22Rv1 (cell line): ENCODE results near the gene IL1RAPL2.

Source experiments
- H3K27ac ChIP-seq: fragments of 450-650 bp; 2 replicates; pipeline ENCODE4 v1.5.1; 2017
- CTCF ChIP-seq: fragments of 450-650 bp; IDR thresholded peaks from 2 replicates; pipeline ENCODE4 v1.5.1; 2017; ENCODE audit warnings: mild to moderate bottlenecking
- ZFX ChIP-seq: fragments of 450-650 bp; IDR thresholded peaks from 2 replicates; pipeline ENCODE4 v1.6.1; 2017; ENCODE audit warnings: antibody characterized with exemption, borderline replicate concordance

The IL1RAPL2 gene

DNA sequence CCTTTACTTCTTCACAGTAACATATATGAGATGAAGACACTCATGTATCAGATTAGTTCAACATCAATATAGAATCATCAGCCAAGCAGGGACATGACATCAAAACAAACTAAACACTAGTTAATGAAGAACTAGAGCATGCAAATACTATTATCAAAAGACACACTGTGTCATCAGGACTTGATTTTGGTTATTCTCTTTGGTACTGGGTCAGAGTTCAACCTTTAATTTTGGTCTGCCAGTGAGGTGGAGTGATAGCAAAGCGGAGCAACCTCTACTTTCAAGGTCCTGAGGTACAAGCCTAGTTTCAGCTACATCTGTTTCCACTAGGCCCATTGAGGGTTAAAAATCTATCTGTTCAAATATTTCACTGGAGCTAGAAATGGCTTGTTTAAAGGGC lies 584.0 kb downstream of the IL1RAPL2 start:
- TF ChIP-seq ZFX (no peak), CTCF (no peak)
- H3K27ac ChIP-seq: no peak overlapping the region

DNA sequence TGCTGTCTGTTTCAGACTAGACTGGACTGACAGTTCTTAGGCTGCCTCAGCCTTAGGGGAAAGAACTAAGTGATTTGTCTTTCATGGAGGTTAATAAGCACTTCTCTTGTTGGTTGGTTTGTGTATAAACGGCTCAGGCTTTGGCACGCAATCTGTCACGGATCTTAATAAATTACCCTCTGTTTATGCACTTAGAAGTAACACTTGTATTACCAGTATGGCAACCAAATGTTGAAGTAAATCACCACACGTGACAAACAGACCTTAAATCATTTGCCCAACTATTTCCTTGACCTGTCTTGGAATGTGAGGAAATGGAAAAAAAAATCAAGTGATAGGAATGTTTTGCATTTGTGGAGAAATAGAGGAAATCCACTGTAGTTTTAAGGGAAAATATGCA lies 584.6 kb downstream of the IL1RAPL2 start:
- TF ChIP-seq CTCF (no peak), ZFX (no peak)
- H3K27ac ChIP-seq: no peak overlapping the region

DNA sequence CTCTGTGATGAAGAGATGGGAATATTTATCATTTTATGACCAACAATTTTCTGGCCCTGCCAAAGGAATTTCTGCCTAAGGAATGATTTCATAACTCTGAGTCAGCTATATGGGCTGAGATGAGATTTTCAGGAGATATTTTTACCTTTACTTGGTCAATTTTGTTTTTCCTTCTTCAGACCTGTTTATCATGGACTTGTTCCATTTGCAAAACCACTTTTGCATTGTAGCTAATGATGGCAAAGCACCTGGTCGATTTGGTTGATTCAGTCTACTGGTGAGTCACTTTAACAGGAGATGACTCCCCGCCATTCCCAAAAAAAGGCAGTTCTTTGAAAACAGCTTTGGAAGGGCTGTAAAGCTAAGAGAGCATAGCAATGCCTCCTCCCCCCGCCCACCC lies 601.2 kb downstream of the IL1RAPL2 start:
- no peak overlapping the region for H3K27ac ChIP-seq
- TF ChIP-seq CTCF: no peak
- no peak for TF ChIP-seq ZFX

DNA sequence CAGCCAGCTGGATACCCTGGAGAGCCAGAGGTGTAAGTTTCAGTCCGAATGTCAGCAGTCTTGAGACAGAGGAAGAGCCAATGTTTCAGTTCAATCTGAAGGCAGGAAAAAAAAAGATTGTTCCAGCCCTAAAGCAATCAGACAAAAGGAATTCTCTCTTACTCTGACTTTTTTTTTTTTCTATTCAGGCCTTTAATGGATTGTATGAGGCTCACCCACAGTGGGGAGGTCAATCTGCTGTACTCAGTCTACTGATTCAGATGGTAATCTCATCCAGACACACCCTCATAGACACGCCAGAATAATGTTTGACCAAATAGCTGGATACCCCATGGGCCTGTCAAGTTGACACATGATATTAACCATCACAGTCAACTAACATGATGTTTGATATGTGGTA lies 602.6 kb downstream of the IL1RAPL2 start:
- no peak overlapping the region for H3K27ac ChIP-seq
- TF ChIP-seq CTCF (no peak), ZFX (no peak)

- TF ChIP-seq CTCF (no peak), ZFX (no peak)
- H3K27ac ChIP-seq: no peak overlapping the region
These were observed 607.1 kb downstream of the IL1RAPL2 start for GRCh38 chrX:105173071-105173470.

DNA sequence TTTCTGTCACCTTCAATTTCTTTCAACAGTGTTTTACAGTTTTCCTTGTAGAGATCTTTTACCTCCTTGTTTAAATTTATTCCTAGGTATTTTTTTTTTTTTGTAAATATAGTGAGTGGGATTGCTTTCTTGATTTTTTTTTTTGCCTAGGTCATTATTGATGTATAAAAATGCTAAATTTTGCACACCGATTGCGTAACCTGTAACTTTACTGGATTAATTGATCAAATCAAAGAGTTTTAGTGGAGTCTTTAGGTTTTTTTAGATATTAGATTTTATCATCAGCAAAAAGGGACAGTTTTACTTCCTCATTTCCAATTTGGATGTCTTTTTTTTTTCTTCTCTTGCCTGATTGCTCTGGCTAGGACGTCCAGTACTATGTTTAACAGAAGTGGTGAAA lies 613.6 kb downstream of the IL1RAPL2 start:
- no peak overlapping the region for H3K27ac ChIP-seq
- no peak for TF ChIP-seq CTCF
- TF ChIP-seq ZFX: no peak

DNA sequence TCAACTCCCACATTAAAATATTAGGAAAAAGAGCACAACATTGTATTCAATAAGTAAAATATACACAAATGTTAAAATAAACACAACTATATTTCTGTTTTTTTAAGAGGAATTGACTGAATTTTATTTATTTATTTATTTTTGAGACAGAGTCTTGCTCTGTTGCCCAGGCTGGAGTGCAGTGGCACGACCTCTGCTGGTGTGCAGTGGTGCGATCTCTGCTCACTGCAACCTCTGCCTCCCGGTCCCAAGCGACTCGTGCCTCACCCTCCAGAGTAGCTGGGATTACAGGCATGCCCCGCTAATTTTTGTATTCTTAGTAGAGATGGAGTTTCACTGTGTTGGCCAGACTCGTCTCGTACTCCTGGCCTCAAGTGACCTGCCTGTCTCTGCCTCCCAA lies 623.1 kb downstream of the IL1RAPL2 start:
- no peak overlapping the region for H3K27ac ChIP-seq
- TF ChIP-seq CTCF: no peak
- TF ChIP-seq ZFX: no peak
